Left cardiac atrium (tissue), 4 donors: ENCODE measurements around the gene LHPP. TPM values are rescaled to one million over a fixed set of nuclear protein-coding genes. Genes with fewer than 3 reads are reported as not detected.
"Not testable (repeated sequence)": the region's sequence is repeated elsewhere in the genome, so short reads cannot be mapped to it uniquely, and the experiment has no call there.

Experiments used
- ATAC-seq, 2 donors: fragments of 200-7000 bp; cut with Tn5 transposase; one replicate each; pipeline ENCODE4 v1.9.1; 2020; ENCODE audit warnings: mild to moderate bottlenecking in 2 of 2, moderate library complexity in 2 of 2
- DNase-seq: peaks from one replicate; pipeline ENCODE4 v3.0.0-alpha.2; 2020
- intact Hi-C, 2 donors: fragments of 100-400 bp; cut with DNase I; formaldehyde crosslinking; loops; one replicate each; pipeline versions ENCODE4 v1.14.1 to v1.15.1; 2022 to 2023
- long read RNA-seq: library from polyadenylated mRNA; unstranded; transcript quantifications from one replicate; pipeline ENCODE4 v2.0.0, GENCODE V29; 2021
- total RNA-seq, 2 donors: library from RNA; stranded (reverse); fragmentation: NEBNext Ultra II Directional; extraction: Animal tissue kit (Norgen Biotek cat#: 25700); gene quantifications; one replicate each; pipeline ENCODE4 v1.2.1, GENCODE V29; 2021
- donor health status: DM: no; HTN: yes; CAD: no.
- donor health status: DM: no; HTN: yes; CAD: no; lungs with severe emphysema.
- donor health status: DM: yes; HTN: yes; CAD: no.
- donor health status: Dilated cardiomyopathy.

LHPP gene
- total RNA-seq: 10 to 100 TPM; 11.6 to 16.4 TPM
- long read RNA-seq, partial matches to known transcripts: 1 of 11 reads
- long read RNA-seq, other reads (novel, unspliced or antisense): 6 of 11 reads

- peak; percentile 90 for DNase-seq
- intact Hi-C loops: no loop called here
- peak; percentile 98 to 99 for ATAC-seq
These were observed at the start of gene LHPP for GRCh38 chr10:124461642-124462347. LHPP (plus strand) TSS chr10:124461823; CDS start chr10:124461863, 40 bp downstream.

- intact Hi-C loops: loop anchor here in 1 of 2 donors (10.0 kb wide), 1 partner anchor 331 kb away; the partner anchor contains the start of gene FAM53B
- no peak for ATAC-seq
- no peak for DNase-seq
These were observed 47.5 kb upstream of the LHPP start for GRCh38 chr10:124414076-124414475.

GRCh38 chr10:124415210-124415609 lies 46.4 kb upstream of the LHPP start:
- no peak for ATAC-seq
- DNase-seq: no peak
- intact Hi-C loops: loop anchor here in 1 of 2 donors (10.0 kb wide), 1 partner anchor 330 kb away; the partner anchor contains the start of gene FAM53B

- intact Hi-C loops: loop anchor here in 1 of 2 donors (10.0 kb wide), 1 partner anchor 328 kb away; the partner anchor contains the start of gene FAM53B
- DNase-seq (no peak), ATAC-seq (no peak)
These were observed 44.9 kb upstream of the LHPP start for GRCh38 chr10:124416733-124417132.

- peak; percentile 74 to 81 for ATAC-seq
- intact Hi-C loops: loop anchor here in 1 of 2 donors (10.0 kb wide), 1 partner anchor 327 kb away; the partner anchor contains the start of gene FAM53B
- peak; percentile 72 for DNase-seq
These were observed 43.5 kb upstream of the LHPP start for GRCh38 chr10:124417895-124418725.

- intact Hi-C loops: loop anchor here in 1 of 2 donors (10.0 kb wide), 1 partner anchor 326 kb away; the partner anchor contains the start of gene FAM53B
- DNase-seq: peak; percentile 99
These were observed 42.7 kb upstream of the LHPP start, which contains the start of gene OAT for GRCh38 chr10:124418726-124419501. OAT (minus strand) TSS chr10:124418923; CDS start chr10:124412171, 6,752 bp downstream.

GRCh38 chr10:124419635-124420034 lies 42.0 kb upstream of the LHPP start:
- ATAC-seq: no peak
- intact Hi-C loops: loop anchor here in 1 of 2 donors (10.0 kb wide), 1 partner anchor 325 kb away; the partner anchor contains the start of gene FAM53B
- DNase-seq: no peak

More at GRCh38 chr10:124418726-124419501, 42.7 kb upstream of the LHPP start, which contains the start of gene OAT:
- peak; percentile 98 for ATAC-seq

- DNase-seq: no peak
- no peak for ATAC-seq
- intact Hi-C loops: no loop called here
These were observed 41.4 kb upstream of the LHPP start for GRCh38 chr10:124420254-124420653.

GRCh38 chr10:124422742-124423141 lies 38.9 kb upstream of the LHPP start:
- DNase-seq (no peak), ATAC-seq (no peak)

GRCh38 chr10:124423813-124424212 lies 37.8 kb upstream of the LHPP start:
- no peak for DNase-seq
- intact Hi-C loops: no loop called here
- no peak for ATAC-seq

More at GRCh38 chr10:124422742-124423141, 38.9 kb upstream of the LHPP start:
- intact Hi-C loops: no loop called here

- DNase-seq (no peak), ATAC-seq (no peak)
- intact Hi-C loops: no loop called here
These were observed 36.2 kb upstream of the LHPP start for GRCh38 chr10:124425227-124425962.

- ATAC-seq (no peak), DNase-seq (no peak)
- intact Hi-C loops: no loop called here
These were observed 33.3 kb upstream of the LHPP start for GRCh38 chr10:124428207-124428777.

- intact Hi-C loops: no loop called here
- ATAC-seq (no peak), DNase-seq (no peak)
These were observed 32.0 kb upstream of the LHPP start for GRCh38 chr10:124429576-124429975.

GRCh38 chr10:124430077-124430476 lies 31.5 kb upstream of the LHPP start:
- intact Hi-C loops: no loop called here
- no peak for ATAC-seq

GRCh38 chr10:124433461-124433860 lies 28.2 kb upstream of the LHPP start:
- ATAC-seq: no peak
- DNase-seq: no peak
- intact Hi-C loops: no loop called here

More at GRCh38 chr10:124430077-124430476, 31.5 kb upstream of the LHPP start:
- DNase-seq: no peak

- intact Hi-C loops, DNase-seq, ATAC-seq: not testable (repeated sequence)
These were observed 25.9 kb upstream of the LHPP start for GRCh38 chr10:124435683-124436082.

GRCh38 chr10:124436191-124436638 lies 25.4 kb upstream of the LHPP start:
- ATAC-seq (no peak), DNase-seq (no peak)
- intact Hi-C loops: no loop called here
